Thymus (tissue), 11 donors: Measurements from ENCODE around the gene PER2. TPM values are rescaled to one million over a fixed set of nuclear protein-coding genes. Genes with fewer than 3 reads are reported as not detected.

Experiments used
- DNase-seq, 9 donors: peaks; one replicate each; pipeline ENCODE4 v3.0.0-alpha.2; 2013; ENCODE audit warnings: low spot score in 9 of 9, low read depth in 6 of 9, missing footprints in 1 of 9
- H3K27ac ChIP-seq, 2 donors: one replicate each; pipeline ENCODE4 v1.5.1; 2013; ENCODE audit warnings: control low read depth in 1 of 2, low read depth in 1 of 2, low read length in 1 of 2, mild to moderate bottlenecking in 1 of 2, moderate library complexity in 1 of 2
- H3K27me3 ChIP-seq, 2 donors: one replicate each; pipeline ENCODE4 v1.5.1; 2013; ENCODE audit warnings: low read length in 1 of 2; ENCODE audit not compliant: control insufficient read depth in 2 of 2, insufficient read depth in 1 of 2
- H3K36me3 ChIP-seq, 2 donors: one replicate each; pipeline ENCODE4 v1.5.1; 2013; ENCODE audit warnings: low read length in 1 of 2, mild to moderate bottlenecking in 1 of 2, moderate library complexity in 1 of 2; ENCODE audit not compliant: control insufficient read depth in 2 of 2, insufficient read depth in 2 of 2
- H3K4me1 ChIP-seq, 2 donors: one replicate each; pipeline ENCODE4 v1.5.1; 2013; ENCODE audit warnings: low read length in 2 of 2; ENCODE audit not compliant: control insufficient read depth in 2 of 2, insufficient read depth in 2 of 2
- H3K4me3 ChIP-seq, 2 donors: one replicate each; pipeline ENCODE4 v1.5.1; 2013; ENCODE audit warnings: low read length in 2 of 2, control low read depth in 1 of 2, mild to moderate bottlenecking in 1 of 2
- H3K9me3 ChIP-seq, 2 donors: one replicate each; pipeline ENCODE4 v1.5.1; 2013; ENCODE audit warnings: low read length in 1 of 2, mild to moderate bottlenecking in 1 of 2; ENCODE audit not compliant: control insufficient read depth in 2 of 2, insufficient read depth in 1 of 2
- WGBS: extraction: QIAGEN DNeasy Blood & Tissue Kit; methylation state at CpG from one replicate; pipeline ENCODE4 v1.1.7; 2013; 5-methylcytosine and 5-hydroxymethylcytosine counted together
- polyA plus RNA-seq: library from polyadenylated mRNA; stranded (reverse); fragments of 200-250 nt; gene quantifications from one replicate; pipeline ENCODE4 v1.2.3, GENCODE V29; 2013
- total RNA-seq: library from RNA; stranded (reverse); fragments of 120-200 nt; gene quantifications from one replicate; pipeline ENCODE4 v1.2.4, GENCODE V29; 2013
- donor health status: healthy.

Gene PER2
- total and polyA plus RNA-seq, 2 donors: 3.0 to 5.6 TPM

GRCh38 chr2:238286095-238286494 is 2.3 kb downstream of the PER2 start:
- Histone ChIP-seq H3K27ac (peak overlapping the region; percentile 6 to 30), H3K36me3 (no peaks in the 10 kb centered on the region), H3K27me3 (peaks cover 0 to 9% of the 10 kb centered on the region in 2 donors), H3K4me3 (no peak overlapping the region), H3K9me3 (no peaks in the 10 kb centered on the region), H3K4me1 (peaks cover 10 to 28% of the 10 kb centered on the region in 2 donors)
- WGBS: 95% methylated on average over 7 of the region's 7 CpGs
- DNase-seq: no peak

- Histone ChIP-seq H3K27ac (no peak overlapping the region), H3K36me3 (no peaks in the 10 kb centered on the region), H3K9me3 (no peaks in the 10 kb centered on the region), H3K4me3 (no peak overlapping the region), H3K4me1 (peaks cover 10 to 28% of the 10 kb centered on the region in 2 donors), H3K27me3 (peaks cover 0 to 7% of the 10 kb centered on the region in 2 donors)
- no peak for DNase-seq
- WGBS: 90% methylated on average over 7 of the region's 7 CpGs
Observed at GRCh38 chr2:238285653-238286082, 2.7 kb downstream of the PER2 start.

- DNase-seq: no peak
- Histone ChIP-seq H3K4me1 (peaks cover 10 to 25% of the 10 kb centered on the region in 2 donors), H3K36me3 (no peaks in the 10 kb centered on the region), H3K27me3 (peaks cover 0 to 7% of the 10 kb centered on the region in 2 donors), H3K27ac (no peak overlapping the region), H3K4me3 (no peak overlapping the region), H3K9me3 (no peaks in the 10 kb centered on the region)
- WGBS: 98% methylated on average over 11 of the region's 11 CpGs
Observed at GRCh38 chr2:238284802-238285515, 3.5 kb downstream of the PER2 start.

- H3K9me3 ChIP-seq: no peaks in the 10 kb centered on the region
- peaks cover 10 to 15% of the 10 kb centered on the region in 2 donors for H3K4me1 ChIP-seq
- H3K36me3 ChIP-seq: no peaks in the 10 kb centered on the region
- H3K4me3 ChIP-seq: no peak overlapping the region
- H3K27me3 ChIP-seq: peaks cover 0 to 5% of the 10 kb centered on the region in 2 donors
- no peak for DNase-seq
- no peak overlapping the region for H3K27ac ChIP-seq
- 96% methylated on average over 17 of the region's 17 CpGs for WGBS
Observed at GRCh38 chr2:238282861-238283738, 5.3 kb downstream of the PER2 start.

- no peaks in the 10 kb centered on the region for H3K9me3 ChIP-seq
- H3K27me3 ChIP-seq: no peaks in the 10 kb centered on the region
- no peak overlapping the region for H3K27ac ChIP-seq
- H3K4me1 ChIP-seq: peaks cover 0 to 5% of the 10 kb centered on the region in 2 donors
- H3K36me3 ChIP-seq: peaks cover 0 to under 1% of the 10 kb centered on the region in 2 donors
- DNase-seq: no peak
- H3K4me3 ChIP-seq: no peak overlapping the region
- 96% methylated on average over 13 of the region's 13 CpGs for whole genome bisulfite sequencing
Observed at GRCh38 chr2:238281826-238282480, 6.5 kb downstream of the PER2 start.

GRCh38 chr2:238280083-238280825 is 8.2 kb downstream of the PER2 start:
- no peaks in the 10 kb centered on the region for H3K4me1 ChIP-seq
- H3K27ac ChIP-seq: no peak overlapping the region

GRCh38 chr2:238279324-238279682 is 9.1 kb downstream of the PER2 start:
- WGBS: 99% methylated on average over 6 of the region's 6 CpGs
- no peak overlapping the region for H3K4me3 ChIP-seq
- DNase-seq: no peak
- H3K27me3 ChIP-seq: no peaks in the 10 kb centered on the region
- peaks cover 16 to 18% of the 10 kb centered on the region in 2 donors for H3K36me3 ChIP-seq
- H3K9me3 ChIP-seq: no peaks in the 10 kb centered on the region
- no peaks in the 10 kb centered on the region for H3K4me1 ChIP-seq
- no peak overlapping the region for H3K27ac ChIP-seq

More at GRCh38 chr2:238280083-238280825, 8.2 kb downstream of the PER2 start:
- no peak overlapping the region for H3K4me3 ChIP-seq
- no peaks in the 10 kb centered on the region for H3K9me3 ChIP-seq
- WGBS: 97% methylated on average over 12 of the region's 12 CpGs
- no peak for DNase-seq
- no peaks in the 10 kb centered on the region for H3K27me3 ChIP-seq
- H3K36me3 ChIP-seq: peaks cover 9 to 10% of the 10 kb centered on the region in 2 donors

- peaks cover 19 to 20% of the 10 kb centered on the region in 2 donors for H3K36me3 ChIP-seq
- no peak for DNase-seq
- H3K27me3 ChIP-seq: no peaks in the 10 kb centered on the region
- H3K9me3 ChIP-seq: no peaks in the 10 kb centered on the region
- H3K4me1 ChIP-seq: no peaks in the 10 kb centered on the region
- no peak overlapping the region for H3K27ac ChIP-seq
- WGBS: 95% methylated on average over 9 of the region's 9 CpGs
- no peak overlapping the region for H3K4me3 ChIP-seq
Observed at GRCh38 chr2:238278626-238279323, 9.6 kb downstream of the PER2 start.
